OCI-LY1 (cell line): ENCODE results near the gene CHAF1A.

Source experiments
- CTCF ChIP-seq: fragments of 200-600 bp; sonication (generic), shearing (Covaris generic); IDR thresholded peaks from 2 replicates; pipeline ENCODE4 v1.5.1; 2017; ENCODE audit warnings: mild to moderate bottlenecking, antibody characterized with exemption, low read length, moderate library complexity, mixed read lengths
- EZH2 ChIP-seq: fragments of 200-600 bp; sonication (generic), shearing (Covaris generic); IDR thresholded peaks from 2 replicates; pipeline ENCODE4 v1.8.0; 2017; ENCODE audit warnings: borderline replicate concordance, mixed run types, mild to moderate bottlenecking, antibody characterized with exemption, low read length, moderate library complexity, mixed read lengths

DNA sequence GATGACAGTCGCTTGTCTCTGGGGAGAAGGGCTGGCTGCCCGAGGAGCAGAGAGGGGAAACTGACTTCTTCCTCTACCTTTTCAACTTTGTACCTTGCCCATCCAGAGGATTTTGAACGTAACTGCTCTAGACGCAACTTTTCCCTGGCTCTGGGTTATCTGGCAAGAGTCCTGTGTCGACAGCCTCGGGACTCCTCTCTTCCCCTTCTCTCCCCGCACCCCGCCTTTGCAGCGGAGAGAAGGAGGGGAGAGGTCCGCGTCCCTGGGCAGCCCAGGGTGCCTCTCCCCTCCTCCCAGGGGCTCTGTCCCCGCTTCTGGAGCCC is 2.7 kb upstream of the CHAF1A start:
- no peak for TF ChIP-seq CTCF
- TF ChIP-seq EZH2: no peak
